Fibroblast of skin of left quadriceps (primary cell): ENCODE measurements around the gene RUBCN.
"Not testable (repeated sequence)": the region's sequence is repeated elsewhere in the genome, so short reads cannot be mapped to it uniquely, and the experiment has no call there.

Experiments used
- DNase-seq, 2 experiments: peaks; one replicate each; pipeline ENCODE4 v3.0.0-alpha.2; 2013; ENCODE audit warnings: low read depth in 2 of 2

RUBCN gene

DNA sequence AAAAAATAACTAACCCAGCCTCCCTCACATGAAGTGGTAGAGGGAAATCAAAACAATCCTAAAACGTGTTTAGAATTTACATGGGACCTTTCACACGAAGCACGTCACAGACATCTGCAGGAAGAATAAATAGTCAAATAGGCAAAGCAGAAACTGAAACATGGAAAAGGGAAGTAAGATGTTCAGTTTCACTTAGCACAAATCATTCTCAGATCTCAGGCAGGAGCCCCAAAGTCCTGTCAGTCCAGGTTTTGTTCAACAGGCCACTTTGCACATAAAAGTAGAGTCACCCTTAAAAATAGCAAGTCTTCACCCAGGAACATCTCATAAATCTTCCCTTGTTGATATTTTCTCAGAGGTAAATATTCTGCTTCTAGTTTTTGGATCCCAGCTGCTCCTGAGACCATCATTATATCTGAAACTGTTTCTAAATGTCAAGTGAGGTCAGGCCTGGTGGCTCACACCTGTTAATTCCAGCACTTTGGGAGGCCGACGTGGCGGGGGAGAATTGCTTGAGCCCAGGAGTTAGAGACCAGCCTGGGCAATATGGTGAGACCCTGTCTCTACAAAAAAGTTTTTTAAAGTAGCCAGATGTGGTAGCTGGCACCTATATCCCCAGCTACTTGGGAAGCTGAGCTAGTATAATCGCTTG is 1.9 kb downstream of the RUBCN start:
- no peak for DNase-seq

DNA sequence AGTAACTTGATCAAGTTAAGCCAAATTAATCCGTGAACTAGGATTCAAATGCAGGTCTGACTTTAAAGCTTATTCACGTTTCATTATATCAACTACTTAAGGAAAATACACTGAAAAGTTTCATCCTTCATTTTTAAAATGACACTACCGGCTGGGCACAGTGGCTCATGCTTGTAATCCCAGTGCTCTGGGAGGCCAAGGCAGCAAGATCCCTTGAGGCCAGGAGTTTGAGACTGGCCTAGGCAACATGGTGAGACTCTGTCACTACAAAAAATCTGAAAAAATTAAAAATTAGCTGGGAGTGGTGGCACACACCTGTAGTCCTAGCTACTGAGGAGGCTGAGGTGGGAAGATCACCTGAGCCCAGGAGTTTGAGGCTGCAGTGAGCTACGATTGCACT is 3.7 kb downstream of the RUBCN start:
- DNase-seq, result no peak

DNA sequence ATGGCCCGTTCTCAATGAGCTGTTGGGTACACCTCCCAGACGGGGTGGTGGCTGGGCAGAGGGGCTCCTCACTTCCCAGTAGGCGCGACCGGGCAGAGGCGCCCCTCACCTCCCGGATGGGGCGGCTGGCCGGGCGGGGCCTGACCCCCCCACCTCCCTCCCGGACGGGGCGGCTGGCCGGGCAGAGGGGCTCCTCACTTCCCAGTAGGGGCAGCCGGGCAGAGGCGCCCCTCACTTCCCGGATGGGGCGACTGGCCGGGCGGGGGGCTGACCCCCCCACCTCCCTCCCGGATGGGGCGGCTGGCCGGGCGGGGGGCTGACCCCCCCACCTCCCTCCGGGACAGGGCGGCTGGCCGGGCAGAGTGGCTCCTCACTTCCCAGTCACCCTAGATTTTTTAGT is 5.2 kb downstream of the RUBCN start:
- DNase-seq, result not testable (repeated sequence)

DNA sequence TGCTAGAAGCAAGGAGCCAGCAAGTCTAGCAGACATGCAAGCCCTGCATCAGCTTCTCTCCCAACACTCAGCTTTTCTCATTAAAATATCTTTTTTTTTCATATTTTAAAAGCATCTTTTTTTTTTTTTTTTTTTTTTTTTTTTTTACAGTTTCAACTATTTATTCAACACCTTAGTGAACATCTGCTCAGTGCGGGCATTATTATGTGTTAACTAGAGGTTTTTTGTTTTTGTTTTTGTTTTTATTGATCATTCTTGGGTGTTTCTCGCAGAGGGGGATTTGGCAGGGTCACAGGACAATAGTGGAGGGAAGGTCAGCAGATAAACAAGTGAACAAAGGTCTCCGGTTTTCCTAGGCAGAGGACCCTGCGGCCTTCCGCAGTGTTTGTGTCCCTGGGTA is 5.9 kb downstream of the RUBCN start:
- not testable (repeated sequence) for DNase-seq

- no peak for DNase-seq
Observed at GRCh38 chr3:197730200-197730599, 6.5 kb downstream of the RUBCN start.

GRCh38 chr3:197728487-197728886 is 8.2 kb downstream of the RUBCN start:
- no peak for DNase-seq

GRCh38 chr3:197727878-197728277 is 8.8 kb downstream of the RUBCN start:
- DNase-seq, result not testable (repeated sequence)

- DNase-seq, result no peak
Observed at GRCh38 chr3:197722734-197723133, 14.0 kb downstream of the RUBCN start.

DNA sequence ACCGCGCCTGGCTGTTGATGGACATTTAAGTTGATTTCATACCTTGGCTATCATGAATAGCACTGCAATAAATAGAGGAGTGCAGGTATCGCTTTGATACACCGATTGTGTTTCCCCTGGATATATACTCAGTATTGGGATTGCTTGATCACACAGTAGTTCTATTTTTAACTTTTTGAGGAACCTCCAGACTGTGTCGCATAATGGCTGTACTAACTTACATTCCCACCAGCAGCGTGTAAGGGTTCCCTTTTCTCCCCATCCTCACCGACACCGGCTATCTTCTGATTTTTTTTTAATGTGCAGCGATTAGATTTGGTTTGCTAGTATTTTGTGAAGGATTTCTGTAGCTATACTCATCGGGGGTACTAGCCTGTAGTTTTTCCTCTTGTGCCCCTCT is 16.0 kb downstream of the RUBCN start:
- no peak for DNase-seq

GRCh38 chr3:197718891-197719290 is 17.8 kb downstream of the RUBCN start:
- DNase-seq, result no peak

DNA sequence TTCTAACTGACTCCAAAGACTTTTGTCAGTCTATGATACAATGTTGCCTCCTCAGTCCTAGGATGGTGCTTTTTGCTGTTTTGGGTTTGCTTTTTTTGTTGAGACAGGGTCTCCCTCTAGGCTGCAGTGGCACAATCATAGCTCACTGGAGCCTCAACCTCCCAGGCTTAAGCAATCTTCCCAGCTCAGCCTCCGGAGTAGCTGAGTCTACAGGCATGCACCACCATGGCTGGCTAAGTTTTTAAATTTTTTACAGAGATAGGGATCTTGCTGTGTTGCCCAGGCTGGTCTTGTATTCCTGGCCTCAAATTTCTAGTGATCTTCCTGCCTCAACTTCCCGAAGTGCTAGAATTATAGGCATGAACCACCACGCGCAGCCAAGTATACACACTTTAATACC is 22.5 kb downstream of the RUBCN start:
- no peak for DNase-seq

GRCh38 chr3:197713477-197713822 is 23.3 kb downstream of the RUBCN start:
- no peak for DNase-seq

GRCh38 chr3:197711973-197712707 is 24.6 kb downstream of the RUBCN start:
- peak; percentile 94 for DNase-seq

DNA sequence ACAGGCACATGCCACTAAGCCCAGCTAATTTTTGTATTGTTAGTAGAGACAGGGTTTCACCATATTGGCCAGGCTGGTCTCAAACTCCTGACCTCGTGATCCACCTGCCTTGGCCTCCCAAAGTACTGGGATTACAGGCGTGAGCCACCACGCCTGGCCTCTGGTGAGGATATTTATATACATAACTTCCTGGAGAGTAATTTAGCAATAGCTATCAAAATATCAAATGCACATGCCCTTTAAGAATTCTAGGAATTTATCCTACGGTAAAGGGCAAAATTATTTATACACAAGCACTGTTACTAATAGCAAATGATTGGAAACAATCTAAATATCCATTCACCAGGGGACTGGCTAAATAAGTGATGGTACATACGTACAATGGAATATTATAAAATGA is 25.7 kb downstream of the RUBCN start:
- DNase-seq, result not testable (repeated sequence)

DNA sequence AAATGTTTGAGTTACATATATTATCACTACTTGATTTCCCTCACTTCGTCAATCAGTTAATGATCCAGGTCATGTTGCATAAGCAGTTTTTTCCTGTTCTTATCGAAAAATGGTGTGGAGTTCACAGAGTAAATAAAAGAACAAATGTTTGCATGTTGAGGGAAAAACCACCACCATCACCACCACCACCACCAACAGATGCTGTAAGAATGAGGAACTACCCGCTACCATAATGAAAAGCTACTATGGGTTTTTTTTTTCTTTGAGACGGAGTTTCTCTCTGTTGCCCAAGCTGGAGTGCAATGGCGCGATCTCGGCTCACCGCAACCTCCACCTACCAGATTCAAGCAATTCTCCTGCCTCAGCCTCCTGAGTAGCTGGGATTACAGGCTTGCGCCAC is 27.6 kb downstream of the RUBCN start:
- no peak for DNase-seq

- no peak for DNase-seq
Observed at GRCh38 chr3:197706658-197707057, 30.0 kb downstream of the RUBCN start.

DNA sequence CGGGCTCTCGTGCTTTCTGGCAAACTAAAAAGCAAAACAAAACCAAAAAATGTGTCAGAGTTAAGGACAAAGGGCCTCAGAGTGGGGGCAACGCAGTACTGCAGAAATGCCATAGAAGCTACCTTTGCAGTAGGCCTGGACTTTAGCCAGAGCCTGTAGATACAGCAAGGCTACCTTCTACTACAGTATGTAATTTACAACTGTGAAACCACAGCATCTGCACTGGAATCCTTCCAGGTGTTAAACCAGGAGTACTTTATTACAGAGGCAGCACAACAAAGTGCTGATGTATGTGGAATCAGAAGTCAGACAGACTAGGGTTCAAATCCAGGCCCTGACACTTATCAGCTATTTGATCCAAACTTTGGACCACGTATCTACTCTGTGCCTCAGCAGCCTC is 34.9 kb downstream of the RUBCN start:
- DNase-seq, result no peak

DNA sequence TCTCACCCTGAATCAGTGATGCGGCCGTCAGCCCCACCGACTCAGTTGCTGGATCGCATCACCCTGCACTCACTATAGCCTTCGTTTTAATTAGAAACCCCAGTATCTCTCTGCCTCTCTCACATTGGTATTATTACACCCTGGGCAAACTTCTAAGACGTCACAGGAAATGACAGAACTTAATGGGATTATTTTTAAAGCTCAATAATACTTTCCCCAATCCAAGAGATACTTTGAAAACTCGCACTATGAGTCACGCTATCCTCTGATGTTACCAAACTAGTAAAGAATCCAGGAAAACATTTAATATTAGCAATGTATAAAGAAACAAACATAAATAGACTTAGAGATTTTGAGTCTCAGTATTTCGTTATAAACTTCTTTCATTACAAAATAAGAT is 36.6 kb downstream of the RUBCN start:
- no peak for DNase-seq

DNA sequence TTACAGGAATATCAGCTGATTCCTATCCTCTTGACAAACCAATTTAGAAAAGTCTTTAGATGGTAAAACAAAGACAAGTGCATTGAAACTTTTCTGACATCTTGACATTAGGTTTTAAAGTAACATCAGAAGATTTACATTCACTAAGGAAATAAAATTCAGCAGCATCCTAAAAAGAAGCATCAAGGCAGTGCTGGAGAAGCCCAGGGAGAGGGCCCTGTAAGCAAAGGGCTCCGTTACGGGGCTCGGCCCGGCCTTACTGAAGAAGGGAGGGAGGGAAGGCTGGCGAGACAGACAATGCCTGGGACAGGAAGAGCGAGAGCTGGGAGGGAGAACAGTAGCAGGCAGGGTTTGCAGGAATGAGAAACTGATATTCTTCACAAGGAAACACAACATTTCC is 39.3 kb downstream of the RUBCN start:
- no peak for DNase-seq

GRCh38 chr3:197694251-197694650 is 42.5 kb downstream of the RUBCN start:
- DNase-seq, result no peak

- DNase-seq, result peak; percentile 43 to 51
Observed at GRCh38 chr3:197692641-197693040, 44.1 kb downstream of the RUBCN start.

DNA sequence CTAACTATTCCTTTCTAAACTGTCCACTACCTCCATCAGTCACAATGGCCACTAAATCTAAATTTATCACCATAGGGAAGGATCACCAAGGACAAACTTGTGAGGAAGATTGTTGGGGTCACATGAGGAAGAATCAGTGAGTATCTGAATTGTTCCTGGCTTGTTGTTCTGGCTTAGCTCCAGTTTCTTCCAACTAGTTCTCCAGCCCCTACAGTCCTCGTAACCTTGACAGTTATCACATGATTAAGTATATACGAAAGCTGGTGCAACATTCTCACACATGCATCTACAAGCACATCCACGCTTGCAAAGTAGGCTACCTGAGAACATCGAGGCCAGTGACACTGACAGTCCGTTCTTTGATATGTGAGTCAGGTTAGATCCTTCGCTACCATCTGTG is 46.0 kb downstream of the RUBCN start:
- no peak for DNase-seq

- DNase-seq, result no peak
Observed at GRCh38 chr3:197687570-197687969, 49.1 kb downstream of the RUBCN start.

DNA sequence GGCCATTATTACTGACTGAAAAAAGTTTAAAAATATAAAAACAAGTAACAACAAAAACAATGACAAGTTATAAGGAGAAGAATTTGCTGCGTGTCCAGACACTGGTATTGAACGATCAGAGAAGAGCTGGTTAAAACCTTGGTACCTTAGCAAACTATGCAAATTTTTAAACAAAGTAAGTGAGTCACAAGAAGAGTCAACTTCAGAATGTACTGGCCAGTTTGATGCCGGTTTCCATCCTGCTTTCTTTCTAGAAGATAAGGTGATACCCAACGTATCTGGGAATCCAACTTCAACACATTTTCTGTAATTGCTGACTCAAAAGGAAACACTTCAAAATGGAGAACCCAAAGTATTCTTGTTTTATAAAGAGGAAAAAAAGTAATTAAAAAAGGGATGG is 49.8 kb downstream of the RUBCN start:
- DNase-seq, result no peak
